HepG2 (cell line): ENCODE data around the gene PPP1R27.

Experiments used
- CHD4 ChIP-seq: fragments of 200-600 bp; sonication (generic); IDR thresholded peaks from 2 replicates; pipeline ENCODE4 v1.7.0; 2017; ENCODE audit warnings: mild to moderate bottlenecking, low read length, borderline replicate concordance
- ETV6 ChIP-seq: sonication (generic); formaldehyde crosslinking; conservative IDR thresholded peaks from 2 replicates; pipeline ENCODE4 v1.4.0; 2020; ENCODE audit warnings: missing genetic modification reagents
- EZH2 ChIP-seq: conservative IDR thresholded peaks from 2 replicates; pipeline ENCODE4 v1.6.1; 2012; ENCODE audit warnings: mild to moderate bottlenecking, low read depth, low read length, moderate library complexity
- FOXK2 ChIP-seq: fragments of 450-650 bp; IDR thresholded peaks from 2 replicates; pipeline ENCODE4 v1.6.1; 2016
- JUN ChIP-seq: sonication (generic); formaldehyde crosslinking; IDR thresholded peaks from 2 replicates; pipeline ENCODE4 v1.4.0; 2020; ENCODE audit warnings: mild to moderate bottlenecking, missing genetic modification reagents
- MAFF ChIP-seq: IDR thresholded peaks from 2 replicates; pipeline ENCODE4 v1.6.1; 2011; ENCODE audit warnings: low read depth, low read length, improper control_type of control experiment
- MIXL1 ChIP-seq: IDR thresholded peaks from 2 replicates; pipeline ENCODE4 v1.6.1; 2016
- MYC ChIP-seq: sonication (generic); formaldehyde crosslinking; IDR thresholded peaks from 2 replicates; pipeline ENCODE4 v1.9.0; 2021; ENCODE audit warnings: missing genetic modification reagents, borderline replicate concordance
- SUZ12 ChIP-seq: fragments of 150-350 bp; IDR thresholded peaks from 2 replicates; pipeline ENCODE4 v1.6.1; 2014; ENCODE audit warnings: low read depth, low read length
- TAF1 ChIP-seq: sonication (generic); formaldehyde crosslinking; IDR thresholded peaks from 2 replicates; pipeline ENCODE4 v1.4.0; 2020; ENCODE audit warnings: missing genetic modification reagents
- TBX3 ChIP-seq: fragments of 450-650 bp; IDR thresholded peaks from 2 replicates; pipeline ENCODE4 v1.6.1; 2017; ENCODE audit warnings: antibody characterized with exemption, mild to moderate bottlenecking, inconsistent platforms, borderline replicate concordance
- ZNF430 ChIP-seq: sonication (generic); formaldehyde crosslinking; IDR thresholded peaks from 2 replicates; pipeline ENCODE4 v1.9.0; 2021; ENCODE audit warnings: mild to moderate bottlenecking, missing genetic modification reagents
- TF ChIP-seq, protein P1 (sequence below): sonication (generic); formaldehyde crosslinking; IDR thresholded peaks from 2 replicates; pipeline ENCODE4 v1.5.0; 2020; ENCODE audit warnings: mild to moderate bottlenecking, missing genetic modification reagents, moderate library complexity

DNA sequence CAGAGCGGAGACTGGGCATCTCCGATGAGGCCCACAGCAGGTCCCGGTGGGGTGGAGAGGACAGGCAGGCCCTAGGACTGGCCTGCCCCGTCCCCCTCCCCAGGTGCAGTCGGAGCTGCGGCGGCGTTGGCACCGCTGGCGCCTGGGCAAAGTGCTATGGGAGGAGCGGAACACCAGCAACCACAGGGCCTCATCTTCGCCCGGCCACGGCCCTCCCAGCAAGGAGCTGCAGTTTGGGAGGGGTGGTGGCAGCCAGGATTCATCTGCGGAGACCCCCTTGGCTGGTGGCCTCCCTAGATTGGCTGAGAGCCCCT, 21.5 kb downstream of the PPP1R27 start:
- TF ChIP-seq MAFF (no peak), EZH2 (no peak), SUZ12 (no peak), MIXL1 (CRISPR knock-in tag) (no peak), TBX3 (no peak), FOXK2 (no peak), ZNF430 (CRISPR knock-in tag) (no peak), CHD4 (no peak), JUN (CRISPR knock-in tag) (no peak), TAF1 (CRISPR knock-in tag) (no peak), ETV6 (CRISPR knock-in tag) (no peak), MYC (no peak)
- TF ChIP-seq, protein P1, sequence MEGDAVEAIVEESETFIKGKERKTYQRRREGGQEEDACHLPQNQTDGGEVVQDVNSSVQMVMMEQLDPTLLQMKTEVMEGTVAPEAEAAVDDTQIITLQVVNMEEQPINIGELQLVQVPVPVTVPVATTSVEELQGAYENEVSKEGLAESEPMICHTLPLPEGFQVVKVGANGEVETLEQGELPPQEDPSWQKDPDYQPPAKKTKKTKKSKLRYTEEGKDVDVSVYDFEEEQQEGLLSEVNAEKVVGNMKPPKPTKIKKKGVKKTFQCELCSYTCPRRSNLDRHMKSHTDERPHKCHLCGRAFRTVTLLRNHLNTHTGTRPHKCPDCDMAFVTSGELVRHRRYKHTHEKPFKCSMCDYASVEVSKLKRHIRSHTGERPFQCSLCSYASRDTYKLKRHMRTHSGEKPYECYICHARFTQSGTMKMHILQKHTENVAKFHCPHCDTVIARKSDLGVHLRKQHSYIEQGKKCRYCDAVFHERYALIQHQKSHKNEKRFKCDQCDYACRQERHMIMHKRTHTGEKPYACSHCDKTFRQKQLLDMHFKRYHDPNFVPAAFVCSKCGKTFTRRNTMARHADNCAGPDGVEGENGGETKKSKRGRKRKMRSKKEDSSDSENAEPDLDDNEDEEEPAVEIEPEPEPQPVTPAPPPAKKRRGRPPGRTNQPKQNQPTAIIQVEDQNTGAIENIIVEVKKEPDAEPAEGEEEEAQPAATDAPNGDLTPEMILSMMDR = no peak
